GM19099 (cell line): ENCODE measurements around the gene STARD3NL.

Source experiments
- POLR2A ChIP-seq: IDR thresholded peaks from 3 replicates; pipeline ENCODE4 v1.6.1; 2011; ENCODE audit warnings: low read depth; ENCODE audit not compliant: insufficient read length; ENCODE audit errors: extremely low read depth

Gene STARD3NL

DNA sequence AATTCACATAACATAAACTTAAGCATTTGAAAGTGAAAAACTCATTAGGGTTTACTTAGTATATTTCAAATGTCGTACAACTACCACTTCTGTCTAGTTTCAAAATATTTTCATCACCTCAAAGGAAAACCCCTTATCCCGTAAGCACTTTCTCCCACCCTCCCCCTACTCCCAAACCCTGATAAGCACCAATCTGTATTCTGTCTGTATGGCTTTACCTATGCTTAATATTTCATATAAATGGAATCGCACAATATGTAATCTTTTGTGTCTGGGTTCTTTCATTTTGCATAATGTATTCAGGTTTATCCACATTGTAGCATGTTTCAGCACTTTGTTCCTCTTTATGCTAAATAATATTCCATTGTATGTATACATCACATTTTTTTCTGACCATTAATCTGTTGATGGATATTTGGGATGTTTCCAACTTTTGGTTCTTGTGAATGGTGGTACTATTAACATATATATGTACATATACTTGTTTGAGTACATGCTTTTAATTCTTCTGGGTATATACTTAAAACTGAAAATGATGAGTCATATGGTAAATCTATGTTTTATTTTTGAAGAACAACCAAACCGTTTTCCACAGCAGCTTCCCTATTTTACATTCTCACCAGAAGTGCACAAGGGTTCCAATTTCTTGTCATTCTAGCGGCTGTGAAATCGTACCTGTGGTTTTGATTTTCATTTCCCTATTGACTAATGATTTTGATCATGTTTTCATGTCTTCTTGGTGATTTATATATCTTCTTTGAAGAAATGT lies 6.2 kb upstream of the STARD3NL start:
- TF ChIP-seq POLR2A, result no peak

DNA sequence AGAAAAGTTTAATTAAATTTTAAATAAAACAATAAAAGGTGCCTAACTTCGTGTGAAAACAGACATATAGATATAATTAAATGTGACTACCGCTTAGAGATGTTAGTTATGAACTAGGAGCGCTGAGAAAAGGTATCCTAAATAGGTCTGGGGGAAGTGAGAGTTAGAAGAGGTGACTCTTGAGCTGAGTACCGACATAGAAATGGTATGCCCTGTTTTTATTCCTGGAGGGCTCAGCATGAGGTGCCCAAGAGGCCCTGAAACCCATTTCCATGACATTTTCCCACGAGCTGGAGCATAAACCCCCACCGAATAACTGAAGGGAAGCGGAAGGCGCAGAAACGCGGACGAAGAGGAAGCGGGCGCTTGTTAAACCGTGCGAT lies 433 bp upstream of the STARD3NL start:
- TF ChIP-seq POLR2A, result no peak

GRCh38 chr7:38178695-38179344 lies 775 bp downstream of the STARD3NL start:
- no peak for TF ChIP-seq POLR2A

GRCh38 chr7:38179776-38180226 lies 1.8 kb downstream of the STARD3NL start:
- no peak for TF ChIP-seq POLR2A

DNA sequence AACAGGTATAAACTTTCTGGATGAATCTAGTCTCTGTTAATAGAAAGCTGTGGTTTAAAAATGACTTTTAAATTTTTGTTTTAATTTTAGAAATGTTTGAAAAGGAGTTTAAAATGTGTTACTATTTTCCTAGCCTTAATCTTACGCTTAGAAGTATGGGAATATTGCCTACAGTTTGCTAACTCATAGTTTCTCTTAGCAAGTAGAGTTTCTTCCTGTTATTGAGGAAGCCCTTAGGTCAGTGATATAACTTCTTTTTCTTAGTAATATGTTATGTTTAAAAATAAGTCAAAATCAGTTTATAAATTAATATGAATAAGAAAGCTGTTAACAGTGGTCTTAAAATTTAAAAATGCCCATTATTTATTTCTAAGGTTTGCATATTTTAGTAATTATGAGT lies 3.1 kb downstream of the STARD3NL start:
- no peak for TF ChIP-seq POLR2A

DNA sequence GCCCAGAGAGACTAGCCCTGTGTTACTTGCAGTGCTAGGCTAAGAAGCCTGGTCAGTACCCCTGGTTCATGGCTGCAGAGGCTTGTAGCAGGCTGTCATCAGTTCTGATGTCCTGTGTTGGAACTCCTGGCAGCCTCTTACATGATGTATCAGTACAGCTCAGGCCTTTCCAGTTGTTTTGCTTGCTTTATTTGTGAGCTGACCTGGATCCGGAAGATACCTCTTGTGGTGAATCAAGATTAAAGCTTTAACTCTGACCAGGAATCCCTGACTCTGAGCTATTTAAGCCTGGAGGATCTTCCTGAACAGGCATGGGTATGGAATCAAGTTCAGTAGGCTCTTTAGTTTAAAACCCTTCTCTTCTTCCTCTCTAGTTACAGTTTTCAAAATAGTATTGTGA lies 4.4 kb downstream of the STARD3NL start:
- no peak for TF ChIP-seq POLR2A

DNA sequence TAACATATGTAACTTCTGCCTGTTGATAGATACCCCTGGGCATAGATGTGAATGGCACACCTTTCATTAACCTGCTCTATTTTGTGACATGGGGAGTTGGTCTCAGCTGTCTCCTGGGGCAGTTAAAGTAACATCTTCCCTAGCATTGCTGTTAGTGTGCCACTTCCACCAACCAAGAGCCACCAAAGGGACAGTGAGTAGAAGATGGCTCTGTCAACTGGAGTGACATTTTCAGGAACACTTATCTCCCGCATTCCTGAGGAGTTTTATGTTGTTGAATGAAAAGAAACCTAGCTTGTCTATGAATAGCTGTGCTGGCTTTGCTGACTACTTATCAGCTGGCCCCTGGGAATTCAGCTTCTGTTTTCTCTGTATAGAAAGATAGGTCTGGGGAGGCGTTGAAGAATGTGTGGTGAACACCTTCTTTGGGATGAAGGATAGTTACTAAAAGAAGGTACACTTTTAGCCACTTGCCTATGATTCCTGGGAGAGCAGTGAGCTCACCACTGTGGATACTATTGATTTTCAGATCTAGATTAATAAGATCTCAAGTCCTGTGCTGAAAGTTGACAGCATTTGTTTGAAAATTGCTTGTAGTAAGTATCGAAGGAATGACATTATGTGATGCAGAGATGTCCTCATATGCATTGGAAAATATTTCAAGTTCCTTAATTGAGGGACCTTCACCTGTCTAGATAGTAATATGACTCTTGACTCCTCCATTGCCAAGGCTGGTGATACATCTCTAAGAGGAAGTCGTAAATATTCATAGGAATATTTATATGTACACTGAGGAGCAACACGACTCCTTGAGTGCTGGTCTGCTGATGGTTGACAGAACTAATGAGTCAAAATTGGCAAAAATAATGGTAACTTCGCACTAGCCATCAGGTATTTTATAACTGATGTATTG lies 7.6 kb downstream of the STARD3NL start:
- no peak for TF ChIP-seq POLR2A

DNA sequence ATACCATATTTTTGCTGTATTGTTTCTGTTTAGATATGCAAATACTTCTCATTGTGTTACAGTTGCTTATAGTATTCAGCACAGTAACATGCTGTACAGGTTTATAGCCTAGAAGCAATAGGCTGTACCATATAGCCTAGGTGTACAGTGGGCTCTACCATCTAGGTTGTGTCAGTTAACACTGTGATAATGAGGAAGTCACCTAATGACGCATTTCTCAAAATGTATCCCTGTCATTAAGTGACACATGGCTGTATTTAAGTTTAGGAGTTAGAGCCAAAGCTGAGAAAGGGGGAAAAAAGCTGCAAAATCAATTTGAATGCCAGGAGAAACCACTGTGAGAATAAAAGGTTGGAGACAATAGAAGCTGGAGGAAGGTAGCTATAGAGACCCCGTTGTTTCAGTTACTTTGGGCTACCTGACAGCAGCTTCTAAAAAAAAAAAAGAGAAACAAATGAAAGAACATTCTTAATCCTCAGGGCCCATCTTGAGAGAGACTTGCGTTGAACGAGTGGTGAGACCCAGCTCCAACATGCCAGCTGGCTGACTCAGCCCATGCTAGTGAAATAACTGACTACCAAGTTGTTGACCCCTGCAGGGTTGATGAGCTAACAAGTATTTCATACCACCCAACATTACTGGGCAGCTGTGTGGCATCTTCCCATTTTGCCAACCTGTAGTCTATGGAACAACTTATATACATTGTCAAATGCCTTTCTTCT lies 8.7 kb downstream of the STARD3NL start:
- no peak for TF ChIP-seq POLR2A

DNA sequence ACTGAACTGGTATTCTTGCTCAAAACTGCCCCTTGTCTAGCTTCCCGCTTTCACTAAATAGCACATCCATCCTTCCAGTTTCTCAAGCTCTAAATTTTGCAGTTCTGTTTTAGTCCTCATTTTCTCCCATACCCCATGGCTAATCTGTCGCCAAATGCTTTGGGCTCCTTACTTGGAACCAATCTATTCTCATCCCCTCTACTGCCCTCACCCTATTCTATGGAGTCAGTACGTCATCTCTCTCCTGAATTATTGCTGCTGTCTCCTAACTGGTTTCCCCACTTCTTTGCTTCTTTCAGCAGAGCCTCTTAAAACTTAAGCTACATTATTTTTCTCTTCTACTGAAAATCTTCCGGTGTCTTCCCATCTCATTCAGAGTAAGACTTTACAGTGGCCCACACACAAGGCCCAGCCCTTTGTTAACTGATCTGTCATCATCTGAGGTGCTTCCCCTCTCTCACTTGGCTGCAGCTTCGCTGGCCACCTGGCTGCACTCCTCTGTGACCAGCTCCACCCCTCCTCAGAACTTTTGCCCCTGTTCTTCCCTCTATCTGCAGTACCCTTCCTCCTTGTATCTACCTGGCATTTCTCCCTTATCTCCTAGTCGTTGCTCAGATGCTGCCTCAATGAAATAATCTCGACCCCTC lies 9.9 kb downstream of the STARD3NL start:
- no peak for TF ChIP-seq POLR2A

GRCh38 chr7:38189231-38189938 lies 11.3 kb downstream of the STARD3NL start:
- TF ChIP-seq POLR2A, result no peak

GRCh38 chr7:38190011-38190410 lies 12.0 kb downstream of the STARD3NL start:
- TF ChIP-seq POLR2A, result no peak

DNA sequence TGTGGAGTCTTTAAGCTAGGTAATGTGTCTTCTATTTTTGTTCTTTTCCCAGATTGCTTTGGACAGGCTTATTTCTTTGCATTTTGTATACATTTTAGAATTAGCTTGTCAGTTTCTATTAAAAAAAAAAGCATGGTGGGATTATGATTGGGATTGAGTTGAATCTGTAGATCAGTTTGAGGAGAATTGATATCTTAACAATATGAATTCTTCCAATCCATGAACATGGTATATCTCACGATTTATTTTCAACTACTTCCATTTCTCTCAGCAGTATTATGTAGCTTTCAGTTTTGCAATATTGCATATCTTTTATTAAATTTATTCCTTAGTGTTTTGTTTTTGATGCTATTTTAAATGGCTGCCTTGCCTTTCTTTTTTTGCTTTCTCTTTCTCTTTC lies 13.7 kb downstream of the STARD3NL start:
- no peak for TF ChIP-seq POLR2A

DNA sequence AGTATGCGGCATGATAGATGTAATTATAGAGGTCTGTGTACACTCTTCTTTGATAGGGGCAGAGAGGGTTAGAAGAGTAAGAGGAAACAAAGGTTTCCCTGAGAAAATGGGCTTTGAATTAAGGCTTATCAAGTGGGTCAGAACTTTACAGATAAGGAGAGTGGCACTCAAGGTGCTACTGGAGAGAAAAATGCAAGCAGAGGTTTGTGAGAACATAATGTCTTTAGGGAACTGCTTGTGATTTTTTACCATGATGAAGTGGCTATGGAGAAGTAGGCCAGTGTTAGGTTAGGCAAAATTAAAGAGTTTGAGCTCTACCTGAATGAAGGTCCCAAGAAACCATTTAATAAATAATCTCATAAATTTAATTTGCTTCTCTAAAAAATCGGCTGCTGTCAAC lies 14.3 kb downstream of the STARD3NL start:
- TF ChIP-seq POLR2A, result no peak
